Activated CD4-positive, alpha-beta T cell treated with anti-CD3 and anti-CD28 coated beads, Interleukin-2, amount 50 U/mL, for 24 hours (primary cell): ENCODE results near the gene PACRG.

ENCODE experiments used
- DNase-seq, 2 donors: peaks; one replicate each; pipeline ENCODE4 v3.0.0-alpha.2; 2020; ENCODE audit warnings: low read depth in 1 of 2, low spot score in 1 of 2

PACRG gene

GRCh38 chr6:163066200-163066599 lies 338.4 kb downstream of the PACRG start:
- DNase-seq: no peak

- no peak for DNase-seq
Observed at GRCh38 chr6:163077134-163077533, 349.4 kb downstream of the PACRG start.

- DNase-seq: no peak
Observed at GRCh38 chr6:163078712-163079111, 350.9 kb downstream of the PACRG start.

- DNase-seq: no peak
Observed at GRCh38 chr6:163080228-163080627, 352.5 kb downstream of the PACRG start.

- no peak for DNase-seq
Observed at GRCh38 chr6:163083141-163083540, 355.4 kb downstream of the PACRG start.

- no peak for DNase-seq
Observed at GRCh38 chr6:163085426-163085825, 357.7 kb downstream of the PACRG start.

- no peak for DNase-seq
Observed at GRCh38 chr6:163085861-163086623, 358.3 kb downstream of the PACRG start.

GRCh38 chr6:163086624-163086920 lies 358.8 kb downstream of the PACRG start:
- DNase-seq: no peak

GRCh38 chr6:163087981-163088380 lies 360.2 kb downstream of the PACRG start:
- no peak for DNase-seq

- no peak for DNase-seq
Observed at GRCh38 chr6:163092876-163093275, 365.1 kb downstream of the PACRG start.

- DNase-seq: no peak
Observed at GRCh38 chr6:163094881-163095280, 367.1 kb downstream of the PACRG start.

- no peak for DNase-seq
Observed at GRCh38 chr6:163095401-163095800, 367.6 kb downstream of the PACRG start.

GRCh38 chr6:163098827-163099479 lies 371.2 kb downstream of the PACRG start:
- no peak for DNase-seq

- DNase-seq: no peak
Observed at GRCh38 chr6:163099621-163100171, 371.9 kb downstream of the PACRG start.

GRCh38 chr6:163100259-163100658 lies 372.5 kb downstream of the PACRG start:
- no peak for DNase-seq

GRCh38 chr6:163113358-163113962 lies 385.7 kb downstream of the PACRG start:
- no peak for DNase-seq

- DNase-seq: no peak
Observed at GRCh38 chr6:163118941-163119340, 391.2 kb downstream of the PACRG start.

- no peak for DNase-seq
Observed at GRCh38 chr6:163120223-163120622, 392.4 kb downstream of the PACRG start.

GRCh38 chr6:163121270-163121669 lies 393.5 kb downstream of the PACRG start:
- no peak for DNase-seq

GRCh38 chr6:163122365-163122764 lies 394.6 kb downstream of the PACRG start:
- DNase-seq: no peak

GRCh38 chr6:163123098-163123497 lies 395.3 kb downstream of the PACRG start:
- DNase-seq: no peak

- no peak for DNase-seq
Observed at GRCh38 chr6:163126741-163127140, 399.0 kb downstream of the PACRG start.
